ENCODE results near the gene TAS1R3. TPM values are rescaled to one million over a fixed set of nuclear protein-coding genes. Genes with fewer than 3 reads are reported as not detected.

The TAS1R3 gene
- total RNA-seq, 2 donors from 2014 or later, result 0.81 to 0.89 TPM

DNA sequence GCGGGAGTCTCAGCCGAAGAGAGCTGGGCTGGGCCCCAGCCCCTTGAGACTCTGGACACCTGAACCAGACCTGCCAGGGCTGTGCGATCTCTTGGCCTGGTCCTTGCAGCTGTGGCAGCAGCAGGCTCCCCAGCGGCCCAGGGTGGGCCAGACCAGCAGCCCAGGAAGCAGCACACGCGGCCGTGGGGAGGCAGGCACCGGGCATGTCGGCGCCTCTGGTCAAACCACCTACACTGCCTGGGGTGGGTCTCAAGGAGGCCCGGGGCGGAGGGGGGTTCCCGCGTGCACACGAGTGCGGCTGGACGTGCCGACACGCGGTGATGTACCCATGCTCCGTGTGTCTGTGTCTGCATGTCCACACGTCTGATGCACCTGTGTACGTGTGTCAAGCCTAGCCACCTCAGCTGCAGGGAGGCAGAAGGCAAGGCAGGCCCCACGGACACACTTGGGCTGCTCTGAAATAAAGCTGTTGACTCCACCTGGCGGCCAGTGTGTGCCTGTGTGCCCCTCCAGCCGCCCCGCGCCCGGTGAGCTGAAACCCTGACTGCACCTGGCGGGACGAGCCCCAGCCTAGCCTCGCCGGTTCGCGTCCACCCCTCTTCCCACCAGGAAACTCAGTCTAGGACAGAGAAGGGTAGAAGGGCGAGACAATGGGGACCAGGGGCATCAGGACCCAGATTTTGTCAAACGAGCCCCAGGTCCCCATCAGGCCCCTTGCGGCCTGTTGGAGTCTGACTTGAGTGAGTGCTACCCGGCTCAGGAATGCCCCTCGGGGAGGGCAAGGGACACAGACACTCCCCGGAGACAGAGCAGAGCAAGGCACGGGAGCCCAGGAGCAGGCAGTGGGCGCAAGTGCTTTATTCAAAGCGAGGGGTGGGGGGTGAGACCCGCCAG, 39.3 kb upstream of the TAS1R3 start:
- H3K9me3 Mint-ChIP-seq, result no peaks in the 10 kb centered on the region
- no peak for DNase-seq (ENCODE audit: low spot score)
- peak; percentile 5 to 41 for ATAC-seq
- H3K4me1 Mint-ChIP-seq (ENCODE audit: low read depth in 2 of 2), result no peaks in the 10 kb centered on the region
- no peaks in the 10 kb centered on the region for H3K27me3 Mint-ChIP-seq
- no peaks in the 10 kb centered on the region for H3K36me3 Mint-ChIP-seq
- H3K27ac Mint-ChIP-seq, result no peak overlapping the region
- H3K4me3 Mint-ChIP-seq, result no peak overlapping the region

DNA sequence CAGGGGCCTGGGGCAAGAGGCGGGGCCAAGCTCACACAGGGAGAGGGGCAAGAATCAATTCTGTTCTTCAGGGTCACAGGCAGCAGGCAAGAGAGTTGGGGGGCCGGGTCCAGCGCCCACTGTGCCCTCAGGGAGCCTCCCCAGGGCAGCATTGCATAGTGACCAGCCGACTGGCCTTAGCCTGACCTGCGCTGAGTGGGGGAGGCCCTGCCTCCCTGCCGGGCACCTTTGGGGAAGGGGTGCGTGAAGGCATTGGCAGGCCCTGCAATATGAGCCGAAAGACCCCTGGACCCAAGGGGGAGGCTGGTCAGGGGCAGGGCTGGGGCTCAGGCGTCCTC, 38.7 kb upstream of the TAS1R3 start:
- Mint-ChIP-seq H3K4me3 (no peak overlapping the region), H3K27me3 (no peaks in the 10 kb centered on the region), H3K9me3 (no peaks in the 10 kb centered on the region), H3K27ac (no peak overlapping the region), H3K36me3 (no peaks in the 10 kb centered on the region), H3K4me1 (ENCODE audit: low read depth in 2 of 2) (no peaks in the 10 kb centered on the region)
- DNase-seq (ENCODE audit: low spot score) (no peak), ATAC-seq (no peak)

DNA sequence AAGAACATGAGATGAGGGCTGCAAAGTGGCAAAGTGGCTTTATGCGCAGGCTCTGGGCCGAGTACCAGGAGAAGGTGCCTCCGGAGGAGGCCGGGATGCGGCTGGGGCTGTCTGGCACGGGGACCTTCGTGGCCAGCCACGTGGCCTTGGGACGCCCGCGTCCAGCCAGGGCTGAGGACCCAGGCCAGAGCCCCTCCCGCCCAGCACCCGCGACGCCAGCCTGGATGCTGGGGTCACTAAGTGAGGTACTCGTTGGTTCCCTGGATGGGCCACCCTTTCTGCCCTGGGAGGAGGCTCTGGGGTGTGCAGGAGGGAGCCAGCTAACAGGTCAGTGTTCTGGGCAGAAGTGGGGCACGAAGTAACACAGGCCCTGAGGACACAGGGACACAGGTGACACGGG, 38.2 kb upstream of the TAS1R3 start:
- Mint-ChIP-seq H3K27me3 (no peaks in the 10 kb centered on the region), H3K9me3 (no peaks in the 10 kb centered on the region), H3K36me3 (no peaks in the 10 kb centered on the region), H3K27ac (no peak overlapping the region), H3K4me3 (no peak overlapping the region), H3K4me1 (ENCODE audit: low read depth in 2 of 2) (no peaks in the 10 kb centered on the region)
- no peak for DNase-seq (ENCODE audit: low spot score)
- no peak for ATAC-seq

DNA sequence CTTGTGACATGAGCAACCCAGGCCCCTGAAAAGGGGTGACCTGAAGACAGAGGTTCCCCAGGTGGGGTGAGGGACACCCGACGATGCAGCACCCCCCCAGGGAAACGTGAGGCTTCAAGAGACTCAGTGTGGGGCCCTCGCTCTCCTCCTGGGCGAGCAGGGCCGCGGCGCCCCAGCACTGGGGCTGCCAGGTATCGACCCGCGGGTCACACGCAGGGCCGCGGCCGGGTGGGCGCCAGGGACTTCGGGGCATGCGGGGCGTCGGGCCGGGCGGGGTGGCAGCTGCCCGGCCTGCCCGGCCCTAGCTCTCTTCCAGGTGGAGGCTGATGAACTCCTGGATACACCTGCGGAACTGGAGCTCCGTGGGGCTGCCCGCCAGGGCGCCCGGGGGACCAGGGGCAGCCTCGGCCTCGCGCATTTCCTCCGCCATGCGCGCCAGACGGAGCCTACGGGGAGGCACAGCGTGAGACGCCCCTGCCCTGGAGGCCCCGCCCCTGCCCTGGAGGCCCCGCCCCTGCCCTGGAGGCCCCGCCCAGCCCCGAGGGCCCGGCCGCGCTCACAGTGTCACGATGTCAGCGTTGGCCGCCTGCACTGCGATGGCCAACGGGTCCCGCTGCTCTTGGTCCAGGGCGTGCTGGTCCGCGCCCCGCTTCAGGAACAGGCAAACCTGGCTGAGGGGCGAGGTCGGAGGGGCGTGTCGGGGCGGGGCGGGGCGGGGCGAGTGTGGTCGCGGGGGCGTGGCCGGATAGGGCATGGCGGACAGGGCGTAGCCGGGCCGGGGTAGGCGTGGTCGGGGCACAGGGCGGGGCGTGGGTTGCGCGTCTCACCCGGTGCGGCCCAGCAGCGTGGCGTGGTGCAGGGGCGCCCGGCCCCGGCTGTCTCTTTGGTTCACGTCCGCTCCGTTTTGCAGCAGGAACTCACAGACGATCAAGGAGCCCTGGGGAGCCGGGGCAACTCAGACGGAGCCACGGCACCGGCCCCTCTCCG, 37.5 kb upstream of the TAS1R3 start:
- Mint-ChIP-seq H3K9me3 (no peaks in the 10 kb centered on the region), H3K27ac (no peak overlapping the region), H3K36me3 (no peaks in the 10 kb centered on the region), H3K4me1 (ENCODE audit: low read depth in 2 of 2) (no peaks in the 10 kb centered on the region), H3K4me3 (no peak overlapping the region), H3K27me3 (no peaks in the 10 kb centered on the region)
- DNase-seq (ENCODE audit: low spot score) (no peak), ATAC-seq (no peak)

DNA sequence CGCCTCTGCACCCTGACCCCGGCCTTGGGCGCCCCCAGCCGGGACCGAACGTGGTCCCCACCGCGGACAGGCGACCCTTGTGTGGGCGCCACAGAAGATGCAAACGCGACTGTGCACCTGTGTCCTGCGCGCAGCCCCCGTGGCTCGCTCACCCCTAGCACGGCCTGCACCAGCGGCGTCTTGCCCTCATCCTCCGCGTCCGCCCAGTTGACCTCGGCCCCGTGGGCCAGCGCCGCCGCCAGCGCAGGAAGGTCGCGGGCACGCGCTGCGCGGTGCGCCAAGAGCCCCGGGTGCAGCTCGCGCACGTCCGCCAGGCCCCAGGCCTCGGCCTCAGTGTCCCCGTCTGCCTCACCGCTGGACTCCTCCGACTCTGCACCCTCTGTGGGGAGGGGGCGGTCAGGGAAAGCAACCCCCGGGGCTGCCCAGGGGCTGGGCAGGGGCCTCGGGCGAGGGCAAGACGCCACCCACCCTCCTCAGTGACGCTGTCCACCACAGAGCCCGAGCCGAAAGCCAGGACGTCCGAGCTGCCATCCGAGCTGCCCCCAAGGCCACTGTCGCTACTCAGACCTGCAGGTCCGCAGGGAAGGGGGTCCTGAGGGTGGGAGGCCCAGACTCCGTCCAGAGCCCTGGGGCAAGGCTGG, 36.7 kb upstream of the TAS1R3 start:
- ATAC-seq (no peak), DNase-seq (ENCODE audit: low spot score) (no peak)
- Mint-ChIP-seq H3K9me3 (no peaks in the 10 kb centered on the region), H3K4me3 (no peak overlapping the region), H3K27me3 (no peaks in the 10 kb centered on the region), H3K4me1 (ENCODE audit: low read depth in 2 of 2) (no peaks in the 10 kb centered on the region), H3K27ac (no peak overlapping the region), H3K36me3 (no peaks in the 10 kb centered on the region)

DNA sequence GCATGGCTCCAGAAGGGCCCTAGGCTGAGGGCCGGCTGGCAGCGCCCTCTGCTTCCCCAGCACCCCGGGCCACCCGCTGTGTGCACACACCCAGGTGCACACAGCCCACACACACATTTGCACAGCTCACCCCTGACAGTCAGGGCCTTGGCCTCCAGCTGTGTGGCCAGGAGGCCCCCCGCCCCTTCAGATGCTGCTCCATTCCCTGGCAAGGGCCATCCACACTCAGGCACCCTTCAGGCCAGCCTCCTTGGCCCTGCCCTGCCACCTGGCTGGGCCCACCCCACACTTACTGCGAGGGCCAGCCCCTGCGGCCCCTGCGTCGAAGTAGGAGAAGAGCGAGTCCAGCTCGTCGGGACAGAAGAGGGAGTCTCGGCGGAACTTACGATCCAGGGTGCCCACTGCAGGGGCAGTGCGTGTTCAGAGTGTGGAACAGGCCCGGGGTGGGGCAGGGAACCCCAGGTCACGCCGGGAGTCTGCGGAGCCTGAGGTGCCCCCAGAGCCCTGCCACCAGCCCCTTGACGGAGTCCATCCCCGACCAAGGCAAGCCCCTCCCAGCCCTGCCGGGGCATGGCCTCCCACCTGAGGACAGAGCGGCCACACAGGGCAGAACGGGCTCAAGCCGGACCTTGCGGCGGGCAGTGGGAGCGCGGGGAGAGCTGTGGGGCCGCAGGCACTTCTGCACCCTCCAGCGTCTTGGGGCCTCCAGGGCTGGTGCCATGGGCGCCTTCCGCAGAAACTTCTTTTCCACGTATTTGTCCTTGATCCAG, 35.7 kb upstream of the TAS1R3 start:
- no peaks in the 10 kb centered on the region for H3K4me1 Mint-ChIP-seq (ENCODE audit: low read depth in 2 of 2)
- H3K36me3 Mint-ChIP-seq, result no peaks in the 10 kb centered on the region
- no peak overlapping the region for H3K27ac Mint-ChIP-seq
- H3K27me3 Mint-ChIP-seq, result no peaks in the 10 kb centered on the region
- no peaks in the 10 kb centered on the region for H3K9me3 Mint-ChIP-seq
- H3K4me3 Mint-ChIP-seq, result no peak overlapping the region
- ATAC-seq (no peak), DNase-seq (ENCODE audit: low spot score) (no peak)

DNA sequence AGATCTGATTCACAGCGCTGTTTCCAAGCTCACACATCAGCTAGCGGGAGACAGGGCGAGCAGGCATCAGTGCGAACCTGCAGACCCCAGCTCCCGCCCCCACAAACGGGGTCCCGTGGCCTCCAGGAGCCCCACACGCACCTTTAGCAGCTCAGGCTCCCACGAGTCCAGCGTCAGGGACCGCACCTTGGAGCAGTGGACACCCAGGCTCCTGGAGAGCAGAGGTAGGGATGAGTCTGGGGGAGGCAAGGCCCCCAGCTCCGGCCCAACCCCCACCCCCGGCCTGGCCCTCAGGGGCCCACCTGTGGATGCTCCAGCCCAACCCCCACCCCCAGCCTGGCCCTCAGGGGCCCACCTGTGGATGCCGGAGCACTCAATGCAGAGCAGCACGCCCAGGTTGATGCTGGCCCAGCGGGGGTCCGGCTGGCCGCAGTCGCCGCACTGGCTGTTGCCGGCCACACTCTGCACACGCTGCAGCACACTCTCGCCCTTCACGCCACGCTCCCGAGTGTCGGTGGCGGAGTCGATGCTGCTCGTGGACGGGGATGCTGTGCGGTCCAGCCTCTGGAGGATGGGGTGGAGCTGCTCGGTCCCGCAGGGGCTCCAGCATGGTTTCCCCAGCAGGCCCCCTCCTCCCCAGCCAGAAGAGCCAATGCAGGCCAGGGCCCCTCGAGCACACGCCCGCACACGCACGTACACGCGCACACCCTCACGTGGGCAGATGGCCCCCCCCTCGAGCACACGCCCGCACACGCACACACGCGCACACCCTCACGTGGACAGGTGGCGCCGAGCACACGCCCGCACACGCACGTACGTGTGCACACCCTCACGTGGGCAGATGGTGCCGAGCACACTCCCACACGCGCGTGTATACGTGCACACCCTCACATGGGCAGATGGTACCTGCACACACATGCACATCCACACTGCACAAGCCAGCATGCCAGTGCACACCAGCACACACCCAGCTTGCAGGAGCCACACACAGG, 34.7 kb upstream of the TAS1R3 start:
- Mint-ChIP-seq H3K9me3 (no peaks in the 10 kb centered on the region), H3K4me1 (ENCODE audit: low read depth in 2 of 2) (no peaks in the 10 kb centered on the region), H3K4me3 (no peak overlapping the region), H3K27me3 (no peaks in the 10 kb centered on the region), H3K36me3 (no peaks in the 10 kb centered on the region), H3K27ac (no peak overlapping the region)
- DNase-seq (ENCODE audit: low spot score) (no peak), ATAC-seq (no peak)

DNA sequence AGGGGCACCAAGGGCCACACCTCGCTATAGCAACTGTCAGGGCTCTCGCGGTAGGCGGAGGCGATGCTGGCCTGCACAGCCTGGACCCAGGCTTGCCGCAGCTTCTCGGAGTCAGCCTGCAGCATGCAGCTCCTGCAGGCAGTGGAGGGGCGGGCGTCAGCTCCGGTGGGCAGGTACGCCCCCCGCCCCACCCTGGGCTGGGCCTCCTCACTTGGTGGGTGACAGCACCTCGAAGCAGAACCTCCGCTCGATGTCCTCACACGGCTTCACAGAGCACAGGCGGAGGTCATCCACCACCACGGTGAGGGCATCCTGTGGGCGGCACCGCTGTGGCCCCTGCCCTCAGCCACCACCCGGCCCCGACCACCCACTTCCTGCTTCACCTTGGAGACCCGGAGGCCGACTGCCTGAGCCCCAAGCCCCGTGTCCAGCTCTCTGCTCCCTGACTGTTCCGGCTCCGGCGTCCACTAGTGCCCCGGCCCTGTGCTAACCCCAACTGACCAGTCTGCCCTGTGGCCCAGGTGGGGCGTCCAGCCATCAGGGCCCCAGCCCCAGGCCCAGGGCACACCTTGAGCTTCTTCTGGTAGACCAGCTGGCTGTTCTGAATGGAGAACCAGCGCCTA, 33.2 kb upstream of the TAS1R3 start:
- ATAC-seq, result peak in 1 of 2 donors; percentile 2
- H3K4me3 Mint-ChIP-seq, result no peak overlapping the region
- no peak for DNase-seq (ENCODE audit: low spot score)
- H3K9me3 Mint-ChIP-seq, result no peaks in the 10 kb centered on the region
- no peak overlapping the region for H3K27ac Mint-ChIP-seq
- no peaks in the 10 kb centered on the region for H3K4me1 Mint-ChIP-seq (ENCODE audit: low read depth in 2 of 2)
- H3K36me3 Mint-ChIP-seq, result no peaks in the 10 kb centered on the region
- no peaks in the 10 kb centered on the region for H3K27me3 Mint-ChIP-seq

- H3K27me3 Mint-ChIP-seq, result no peaks in the 10 kb centered on the region
- H3K4me3 Mint-ChIP-seq, result no peak overlapping the region
- no peaks in the 10 kb centered on the region for H3K9me3 Mint-ChIP-seq
- H3K4me1 Mint-ChIP-seq (ENCODE audit: low read depth in 2 of 2), result no peaks in the 10 kb centered on the region
- no peaks in the 10 kb centered on the region for H3K36me3 Mint-ChIP-seq
- no peak for ATAC-seq
- no peak for DNase-seq (ENCODE audit: low spot score)
- H3K27ac Mint-ChIP-seq, result no peak overlapping the region
These were observed 32.0 kb upstream of the TAS1R3 start for GRCh38 chr1:1298861-1299685.

DNA sequence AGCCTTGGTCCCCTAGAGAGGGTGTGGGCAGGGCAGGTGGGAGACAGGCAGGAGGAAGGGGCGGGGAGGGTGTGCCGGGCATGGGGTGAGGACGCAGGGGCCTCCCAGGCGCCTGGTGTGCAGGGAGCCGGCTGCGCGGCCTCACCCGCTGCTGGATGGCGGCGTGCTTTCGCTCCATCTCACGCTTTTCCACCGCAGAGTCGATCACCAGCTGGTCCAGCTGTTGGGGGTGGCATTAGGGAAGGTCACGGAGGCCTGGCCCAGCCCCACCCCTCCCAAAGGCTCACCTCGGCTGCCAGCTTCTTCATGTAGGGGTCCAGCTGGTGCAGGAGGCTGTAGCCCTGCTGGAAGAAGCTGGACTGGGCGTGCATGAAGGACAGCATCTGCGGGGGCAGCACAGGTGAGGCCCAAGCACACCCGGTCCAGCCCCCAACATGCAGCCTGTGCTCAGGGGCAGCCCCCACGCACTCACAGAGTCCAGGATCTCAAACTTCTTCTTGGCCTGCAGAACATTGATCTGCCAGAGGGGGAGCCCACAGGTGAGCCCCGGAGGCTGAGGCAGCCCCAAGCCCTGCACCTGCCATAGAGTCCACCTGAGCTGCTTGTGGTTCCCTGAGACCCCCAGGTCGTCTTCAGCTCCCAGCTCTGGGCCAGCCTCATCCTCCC, 31.3 kb upstream of the TAS1R3 start:
- DNase-seq (ENCODE audit: low spot score), result no peak
- H3K9me3 Mint-ChIP-seq, result no peaks in the 10 kb centered on the region
- no peaks in the 10 kb centered on the region for H3K27me3 Mint-ChIP-seq
- H3K36me3 Mint-ChIP-seq, result no peaks in the 10 kb centered on the region
- peak in 1 of 2 donors; percentile 20 for ATAC-seq
- H3K4me1 Mint-ChIP-seq (ENCODE audit: low read depth in 2 of 2), result no peaks in the 10 kb centered on the region
- no peak overlapping the region for H3K4me3 Mint-ChIP-seq
- no peak overlapping the region for H3K27ac Mint-ChIP-seq

DNA sequence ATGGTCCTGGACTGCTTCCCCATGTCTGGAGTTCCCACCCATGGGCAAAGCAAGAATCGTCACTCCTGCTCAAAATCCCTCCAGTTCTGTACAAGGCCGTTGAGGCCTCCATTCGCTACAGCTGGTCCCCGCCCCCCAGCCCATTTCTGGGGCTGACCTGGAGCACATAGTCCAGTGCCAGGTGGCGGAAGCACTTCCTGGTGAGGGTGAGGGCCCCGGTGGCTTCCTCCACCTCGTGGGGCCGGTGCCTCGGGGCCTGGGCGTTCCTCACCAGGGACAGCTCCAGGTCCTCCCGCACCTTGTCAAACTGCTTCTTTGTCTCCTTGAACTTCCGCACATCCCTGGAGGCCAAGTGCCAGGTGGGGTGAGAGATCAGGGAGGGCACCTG, 30.7 kb upstream of the TAS1R3 start:
- Mint-ChIP-seq H3K27ac (no peak overlapping the region), H3K27me3 (no peaks in the 10 kb centered on the region), H3K36me3 (no peaks in the 10 kb centered on the region), H3K9me3 (no peaks in the 10 kb centered on the region), H3K4me3 (no peak overlapping the region), H3K4me1 (ENCODE audit: low read depth in 2 of 2) (no peaks in the 10 kb centered on the region)
- ATAC-seq (no peak), DNase-seq (ENCODE audit: low spot score) (no peak)
